IMR-90 (cell line): ENCODE measurements around the gene VAMP5. TPM values are rescaled to one million over a fixed set of nuclear protein-coding genes. Genes with fewer than 3 reads are reported as not detected.

Experiments used
- ATAC-seq: fragments of 200-7000 bp; cut with Tn5 transposase; 2 replicates; pipeline ENCODE4 v1.9.1; 2020; ENCODE audit warnings: low read depth, mild to moderate bottlenecking, moderate library complexity
- BruUV-seq: library from RNA; stranded (reverse); fragments of 400-500 nt; replicated peaks from 2 replicates; lab custom pipeline; 2021; lab: Mats Ljungman, UMichigan
- CTCF ChIA-PET: fragments of 300-600 bp; formaldehyde crosslinking; extraction: SDS; loops from one replicate; lab custom pipeline; 2021; ENCODE audit warnings: antibody characterized with exemption; lab: Yijun Ruan, JAX
- POLR2A ChIA-PET: fragments of 300-600 bp; sonication (Branson Sonifier 250); formaldehyde crosslinking; loops from one replicate; lab custom pipeline; 2022; ENCODE audit warnings: antibody characterized with exemption; ENCODE audit not compliant: unreplicated experiment; lab: Charles Lee
- DNase-seq: peaks from one replicate; pipeline ENCODE4 v3.0.0; 2013
- H2AFZ ChIP-seq: replicated peaks from 2 replicates; pipeline ENCODE3; 2013; ENCODE audit warnings: low read length, mild to moderate bottlenecking; ENCODE audit not compliant: poor library complexity
- H2AK5ac ChIP-seq: 2 replicates; pipeline ENCODE4 v1.6.1; 2013; ENCODE audit warnings: low read depth, low read length, inconsistent platforms
- H2AK9ac ChIP-seq: replicated peaks from 2 replicates; pipeline ENCODE3; 2013; ENCODE audit warnings: mild to moderate bottlenecking, low read depth, low read length, moderate library complexity; ENCODE audit not compliant: poor library complexity
- H2BK120ac ChIP-seq: 2 replicates; pipeline ENCODE4 v1.6.1; 2013; ENCODE audit warnings: low read depth, low read length, inconsistent platforms
- H2BK15ac ChIP-seq: 3 replicates; pipeline ENCODE4 v1.6.1; 2013; ENCODE audit warnings: low read depth, low read length, inconsistent platforms
- H2BK20ac ChIP-seq: 2 replicates; pipeline ENCODE4 v1.6.1; 2013; ENCODE audit warnings: low read depth, mild to moderate bottlenecking, inconsistent platforms, low read length, moderate library complexity
- H2BK5ac ChIP-seq: 2 replicates; pipeline ENCODE4 v1.6.1; 2013; ENCODE audit warnings: mild to moderate bottlenecking, low read depth, low read length, inconsistent platforms; ENCODE audit not compliant: poor library complexity, severe bottlenecking
- H3K14ac ChIP-seq: replicated peaks from 2 replicates; pipeline ENCODE4 v1.6.1; 2013; ENCODE audit warnings: low read depth, low read length, inconsistent platforms
- H3K18ac ChIP-seq: 2 replicates; pipeline ENCODE4 v1.6.1; 2013; ENCODE audit warnings: low read depth, low read length, control low read depth
- H3K23ac ChIP-seq: 2 replicates; pipeline ENCODE4 v1.6.1; 2013; ENCODE audit warnings: low read depth, low read length, inconsistent platforms
- H3K27ac ChIP-seq: 2 replicates; pipeline ENCODE4 v1.5.1; 2013; ENCODE audit warnings: mild to moderate bottlenecking, control low read depth, low read length; ENCODE audit not compliant: insufficient read depth
- H3K27me3 ChIP-seq: 2 replicates; pipeline ENCODE4 v1.6.1; 2013; ENCODE audit warnings: low read length; ENCODE audit not compliant: control insufficient read depth, insufficient read depth
- H3K36me3 ChIP-seq: 2 replicates; pipeline ENCODE4 v1.6.1; 2013; ENCODE audit warnings: low read length, mixed read lengths; ENCODE audit not compliant: control insufficient read depth, insufficient read depth
- H3K4ac ChIP-seq: 2 replicates; pipeline ENCODE4 v1.6.1; 2013; ENCODE audit warnings: low read depth, low read length, inconsistent platforms
- H3K4me1 ChIP-seq: 2 replicates; pipeline ENCODE4 v1.6.1; 2013; ENCODE audit warnings: low read length, mixed read lengths; ENCODE audit not compliant: control insufficient read depth, insufficient read depth
- H3K4me2 ChIP-seq: 2 replicates; pipeline ENCODE4 v1.6.1; 2013; ENCODE audit warnings: low read depth, mild to moderate bottlenecking, control low read depth, low read length, moderate library complexity
- H3K4me3 ChIP-seq: 2 replicates; pipeline ENCODE4 v1.5.1; 2013; ENCODE audit warnings: low read depth, mild to moderate bottlenecking, control low read depth, low read length, moderate library complexity; ENCODE audit not compliant: insufficient read depth
- H3K56ac ChIP-seq: 2 replicates; pipeline ENCODE4 v1.6.1; 2013; ENCODE audit warnings: low read length, inconsistent platforms; ENCODE audit not compliant: insufficient read depth; ENCODE audit errors: extremely low read depth
- H3K79me1 ChIP-seq, 2 experiments: 2 replicates each; pipeline ENCODE4 v1.6.1; 2013; ENCODE audit warnings: low read length in 2 of 2, inconsistent platforms in 1 of 2, low read depth in 1 of 2
- H3K9ac ChIP-seq: 2 replicates; pipeline ENCODE4 v1.6.1; 2013; ENCODE audit warnings: low read depth, low read length, control low read depth
- H3K9me1 ChIP-seq: 2 replicates; pipeline ENCODE4 v1.6.1; 2013; ENCODE audit warnings: low read length, inconsistent platforms; ENCODE audit not compliant: insufficient read depth
- H3K9me3 ChIP-seq: 2 replicates; pipeline ENCODE4 v1.6.1; 2013; ENCODE audit warnings: low read length; ENCODE audit not compliant: control insufficient read depth, insufficient read depth
- H4K20me1 ChIP-seq: 2 replicates; pipeline ENCODE4 v1.6.1; 2013; ENCODE audit warnings: low read length, inconsistent platforms; ENCODE audit not compliant: insufficient read depth
- H4K5ac ChIP-seq: 2 replicates; pipeline ENCODE4 v1.6.1; 2013; ENCODE audit warnings: mild to moderate bottlenecking, low read depth, low read length, control low read depth
- H4K8ac ChIP-seq, 2 experiments: 2 replicates each; pipeline ENCODE4 v1.6.1; 2013; ENCODE audit warnings: low read depth in 2 of 2, low read length in 2 of 2, control low read depth in 1 of 2, inconsistent platforms in 1 of 2
- H4K91ac ChIP-seq: 2 replicates; pipeline ENCODE4 v1.6.1; 2013; ENCODE audit warnings: low read depth, low read length, inconsistent platforms; ENCODE audit not compliant: insufficient read depth
- BHLHE40 ChIP-seq: fragments of 150-350 bp; IDR thresholded peaks from 2 replicates; pipeline ENCODE4 v1.6.1; 2016; ENCODE audit warnings: mild to moderate bottlenecking, low read depth, low read length
- CEBPB ChIP-seq: IDR thresholded peaks from 2 replicates; pipeline ENCODE4 v1.6.1; 2012; ENCODE audit warnings: low read depth, low read length, improper control_type of control experiment
- FOS ChIP-seq: fragments of 150-350 bp; IDR thresholded peaks from 2 replicates; pipeline ENCODE4 v1.6.1; 2016; ENCODE audit warnings: low read depth, low read length
- MAFK ChIP-seq: IDR thresholded peaks from 2 replicates; pipeline ENCODE4 v1.6.1; 2012; ENCODE audit warnings: low read depth, low read length, improper control_type of control experiment
- MAZ ChIP-seq: IDR thresholded peaks from 2 replicates; pipeline ENCODE4 v1.6.1; 2012; ENCODE audit warnings: low read depth, mild to moderate bottlenecking, low read length, improper control_type of control experiment, moderate library complexity, borderline replicate concordance
- RAD21 ChIP-seq: IDR thresholded peaks from 2 replicates; pipeline ENCODE4 v1.6.1; 2012; ENCODE audit warnings: low read length, improper control_type of control experiment
- SMC3 ChIP-seq: fragments of 150-350 bp; IDR thresholded peaks from 2 replicates; pipeline ENCODE4 v1.6.1; 2016; ENCODE audit warnings: low read depth, mild to moderate bottlenecking, antibody characterized with exemption, low read length, moderate library complexity
- WGBS, 2 experiments: methylation state at CpG; one replicate each; pipeline versions ENCODE4 v1.1.5 to v1.1.7; 2013; ENCODE audit warnings: missing lambda C conversion rate in 2 of 2; ENCODE audit not compliant: insufficient read length in 1 of 2; ENCODE audit errors: extremely low coverage in 2 of 2; 5-methylcytosine and 5-hydroxymethylcytosine counted together
- dilution Hi-C: fragments of 300-500 bp; cut with HindIII; formaldehyde crosslinking; loops from one replicate; pipeline ENCODE4 v1.14.3; 2018; ENCODE audit warnings: low sequenced_read_pairs; ENCODE audit not compliant: unreplicated experiment
- in situ Hi-C: fragments of 300-500 bp; cut with MboI; formaldehyde crosslinking; loops from 3 replicates; pipeline ENCODE4 v1.14.3; 2019; ENCODE audit warnings: low sequenced_read_pairs, inconsistent platforms, mixed read lengths
- intact Hi-C: fragments of 100-400 bp; cut with micrococcal nuclease; formaldehyde crosslinking; loops from 2 replicates; pipeline ENCODE4 v1.10.0; 2022
- polyA plus RNA-seq, 3 experiments: library from polyadenylated mRNA; depleted of rRNA; stranded (reverse); fragments of >200 nt; gene quantifications; 2 replicates each; pipeline ENCODE4 v1.2.3, GENCODE V29; 2012; ENCODE audit warnings: low replicate concordance in 1 of 3
- total RNA-seq: library from RNA; depleted of rRNA; stranded (reverse); fragments of >200 nt; gene quantifications from 2 replicates; pipeline ENCODE4 v1.2.3, GENCODE V29; 2012
- TF ChIP-seq, protein P1 (sequence below): fragments of 150-350 bp; IDR thresholded peaks from 2 replicates; pipeline ENCODE4 v1.6.1; 2017; ENCODE audit warnings: mild to moderate bottlenecking, antibody characterized with exemption, low read length, low read depth

The VAMP5 gene
- total and polyA plus RNA-seq, 2 of the 4 experiments (the other 2 are of a cell fraction), result 13.8 to 103 TPM

DNA sequence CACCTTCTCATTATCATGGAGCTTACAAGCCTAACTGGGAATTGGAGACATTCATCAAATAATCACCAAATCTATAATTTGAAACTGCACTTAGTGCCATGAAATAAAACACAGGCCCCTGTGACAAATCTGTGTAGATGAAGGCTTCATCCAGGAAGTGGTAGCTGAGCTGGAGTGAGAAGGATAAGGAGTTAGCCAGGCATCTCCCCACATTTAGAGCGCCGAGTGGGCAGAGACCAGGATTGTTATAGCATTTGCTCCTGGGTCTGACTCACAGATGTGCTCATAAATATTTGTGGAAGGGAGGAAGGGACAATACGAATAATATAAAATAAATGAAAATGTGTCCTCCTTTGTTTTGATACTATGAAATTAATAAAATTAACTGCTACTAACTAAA, 47.8 kb upstream of the VAMP5 start (continued):
- peak; percentile 36; the same call in 1 of the 2 replicates for TF ChIP-seq RAD21

DNA sequence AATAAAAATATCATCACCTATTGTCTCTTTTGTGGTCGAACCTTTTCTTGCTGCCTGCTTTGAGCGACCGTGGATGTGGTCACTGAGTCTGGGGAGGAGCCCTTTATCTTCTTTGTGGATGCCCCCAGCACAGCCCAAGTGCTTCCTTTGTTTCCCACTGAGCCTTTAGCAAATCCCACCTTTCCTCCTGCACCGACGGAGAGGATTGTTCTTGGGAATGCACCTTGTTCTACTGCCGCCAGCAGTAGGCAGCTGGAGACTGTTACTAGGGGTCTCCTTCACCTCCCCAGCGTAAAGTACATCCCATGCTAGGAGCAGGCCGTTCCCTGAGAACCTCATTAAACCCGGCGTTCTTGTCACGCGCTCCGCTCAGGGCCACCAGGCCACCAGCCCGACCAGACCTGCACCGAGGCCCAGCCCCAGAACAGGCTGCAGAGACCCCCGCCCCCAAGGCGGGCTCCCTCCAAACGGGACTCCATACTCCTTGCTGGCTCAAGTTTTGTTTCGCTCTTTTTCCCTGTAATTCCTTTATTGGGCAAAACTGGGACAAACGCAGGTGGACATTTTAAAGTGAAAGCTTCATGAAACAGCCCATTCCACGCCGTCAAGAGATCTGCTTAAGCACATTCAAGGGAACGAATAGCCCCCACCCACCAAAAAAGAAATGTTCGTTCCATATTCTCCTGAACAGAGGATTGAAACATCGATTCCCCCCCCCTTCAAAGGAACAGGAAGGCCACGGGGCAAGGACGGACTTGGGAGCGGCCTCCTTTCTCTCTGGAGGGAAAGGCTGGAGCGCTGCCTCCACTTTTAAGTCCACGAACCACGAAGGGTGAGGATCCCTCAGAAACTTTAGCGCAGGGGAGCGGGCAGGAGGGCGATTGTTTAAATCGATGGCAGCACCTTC, 46.4 kb upstream of the VAMP5 start:
- no TSS peak for BruUV-seq
- peak overlapping the region; percentile 75 for H2AK5ac ChIP-seq
- intact Hi-C loops, result loop anchor here (1.0 to 10.0 kb wide), 5 partner anchors 31 to 473 kb away; no protein-coding TSS in a partner anchor

More for the DNA sequence above, 46.4 kb upstream of the VAMP5 start:
- H3K9me3 ChIP-seq, result no peaks in the 10 kb centered on the region
- peak overlapping the region; percentile 100 for H3K4ac ChIP-seq
- H2AFZ ChIP-seq, result peak overlapping the region; percentile 94
- peak overlapping the region; percentile 67 for H4K5ac ChIP-seq
- ATAC-seq (no peak; the same call in 1 of the 2 replicates), DNase-seq (no peak)
- peaks cover 16% of the 10 kb centered on the region for H3K36me3 ChIP-seq
- peak overlapping the region; percentile 100 for H3K14ac ChIP-seq
- H3K4me1 ChIP-seq, result peaks cover 8% of the 10 kb centered on the region
- H3K79me1 ChIP-seq, result peaks cover 20 to 36% of the 10 kb centered on the region in 2 experiments
- no peaks in the 10 kb centered on the region for H3K27me3 ChIP-seq
- H2BK5ac ChIP-seq, result peak overlapping the region; percentile 94
- H4K91ac ChIP-seq, result peak overlapping the region; percentile 100
- peak overlapping the region; percentile 85 for H3K4me2 ChIP-seq
- H2BK20ac ChIP-seq, result peak overlapping the region; percentile 78
- H3K9ac ChIP-seq, result peak overlapping the region; percentile 95
- peak overlapping the region; percentile 78 for H3K4me3 ChIP-seq
- ChIA-PET CTCF (interaction anchor here (0.8 to 1.3 kb wide), 5 partner anchors 9 to 118 kb away, joined by 3 to 5 read pairs (median 3); no protein-coding TSS in a partner anchor), POLR2A (interaction anchor here (0.9 to 3.6 kb wide), 8 partner anchors 8 to 118 kb away, joined by 3 to 42 read pairs (median 8); no protein-coding TSS in a partner anchor)
- no peak for TF ChIP-seq BHLHE40
- TF ChIP-seq, protein P1, sequence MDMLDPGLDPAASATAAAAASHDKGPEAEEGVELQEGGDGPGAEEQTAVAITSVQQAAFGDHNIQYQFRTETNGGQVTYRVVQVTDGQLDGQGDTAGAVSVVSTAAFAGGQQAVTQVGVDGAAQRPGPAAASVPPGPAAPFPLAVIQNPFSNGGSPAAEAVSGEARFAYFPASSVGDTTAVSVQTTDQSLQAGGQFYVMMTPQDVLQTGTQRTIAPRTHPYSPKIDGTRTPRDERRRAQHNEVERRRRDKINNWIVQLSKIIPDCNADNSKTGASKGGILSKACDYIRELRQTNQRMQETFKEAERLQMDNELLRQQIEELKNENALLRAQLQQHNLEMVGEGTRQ, result no peak
- TF ChIP-seq CEBPB, result no peak
- no peak for TF ChIP-seq FOS
- no peak for TF ChIP-seq RAD21
- no peak for TF ChIP-seq MAZ
- TF ChIP-seq SMC3, result no peak
- no peak for TF ChIP-seq MAFK
- WGBS, 2 experiments, result 3% methylated on average over 12 of the region's 35 CpGs; no CpG with 5 or more reads in 1 of the 2 experiments
- H2BK120ac ChIP-seq, result peak overlapping the region; percentile 99
- dilution Hi-C loops (no loop called here), in situ Hi-C loops (no loop called here)
- H3K23ac ChIP-seq, result peak overlapping the region; percentile 99
- H3K9me1 ChIP-seq, result peaks cover 8% of the 10 kb centered on the region; the same call in 1 of the 2 replicates
- H4K8ac ChIP-seq, result peak overlapping the region; percentile 97 to 99
- H3K56ac ChIP-seq, result peak overlapping the region; percentile 98
- H4K20me1 ChIP-seq, result peaks cover 39% of the 10 kb centered on the region
- peak overlapping the region; percentile 100 for H2AK9ac ChIP-seq
- peak overlapping the region; percentile 88 for H3K18ac ChIP-seq
- peak overlapping the region; percentile 91 for H3K27ac ChIP-seq
- peak overlapping the region; percentile 99 for H2BK15ac ChIP-seq
